Prostate gland (tissue), 2 donors: ENCODE data around the gene RAB43. TPM values are rescaled to one million over a fixed set of nuclear protein-coding genes. Genes with fewer than 3 reads are reported as not detected.

Source experiments
- DNase-seq: peaks from one replicate; pipeline ENCODE4 v3.0.0-alpha.2; 2019; ENCODE audit warnings: low spot score
- H3K27ac ChIP-seq, 2 donors: fragments of 200-600 bp; sonication (generic); 2 replicates each; pipeline ENCODE4 v1.5.1; 2017 to 2019
- H3K27me3 ChIP-seq: fragments of 200-600 bp; sonication (generic); replicated peaks from 2 replicates; pipeline ENCODE4 v1.5.1; 2019; ENCODE audit not compliant: insufficient read depth
- H3K36me3 ChIP-seq, 2 donors: fragments of 200-600 bp; sonication (generic); 1 replicate in 1 of 2; 2 replicates in 1 of 2; pipeline versions ENCODE4 v1.5.1 to v1.8.1; 2017 to 2019
- H3K4me1 ChIP-seq: fragments of 200-600 bp; sonication (generic); replicated peaks from 2 replicates; pipeline ENCODE4 v1.5.1; 2019
- H3K4me3 ChIP-seq, 2 donors: fragments of 200-600 bp; sonication (generic); 2 replicates each; pipeline ENCODE4 v1.5.1; 2017 to 2019
- H3K9me3 ChIP-seq: fragments of 200-600 bp; sonication (generic); 2 replicates; pipeline ENCODE4 v1.5.1; 2017
- POLR2A ChIP-seq: fragments of 450-650 bp; IDR thresholded peaks from one replicate; pipeline ENCODE4 v1.6.1; 2016; ENCODE audit warnings: antibody characterized with exemption, mild to moderate bottlenecking
- POLR2AphosphoS5 ChIP-seq: sonication (generic); formaldehyde crosslinking; IDR thresholded peaks from one replicate; pipeline ENCODE4 v1.6.1; 2017; ENCODE audit warnings: antibody characterized with exemption
- WGBS: methylation state at CpG from one replicate; pipeline ENCODE4 v1.1.5; 2018; 5-methylcytosine and 5-hydroxymethylcytosine counted together
- intact Hi-C: fragments of 100-400 bp; cut with DNase I; formaldehyde crosslinking; loops from one replicate; pipeline ENCODE4 v1.14.2; 2022
- total RNA-seq, 2 donors: library from RNA; depleted of rRNA; stranded (reverse); fragments of >200 nt; gene quantifications; one replicate each; pipeline ENCODE4 v1.1.0, GENCODE V29; 2016
- TF ChIP-seq, protein P1 (sequence below), 4 experiments: fragments of 200-600 bp in 2 of 4; fragments of 450-650 bp in 2 of 4; sonication (generic) in 2 of 4; IDR thresholded peaks; 1 replicate in 3 of 4; 2 replicates in 1 of 4; pipeline ENCODE4 v1.5.1; 2016 to 2019; ENCODE audit warnings: antibody characterized with exemption in 4 of 4, mild to moderate bottlenecking in 2 of 4, moderate library complexity in 2 of 4

RAB43 gene
- total RNA-seq, 2 donors from 2014 or later: 35.9 to 52.3 TPM

DNA sequence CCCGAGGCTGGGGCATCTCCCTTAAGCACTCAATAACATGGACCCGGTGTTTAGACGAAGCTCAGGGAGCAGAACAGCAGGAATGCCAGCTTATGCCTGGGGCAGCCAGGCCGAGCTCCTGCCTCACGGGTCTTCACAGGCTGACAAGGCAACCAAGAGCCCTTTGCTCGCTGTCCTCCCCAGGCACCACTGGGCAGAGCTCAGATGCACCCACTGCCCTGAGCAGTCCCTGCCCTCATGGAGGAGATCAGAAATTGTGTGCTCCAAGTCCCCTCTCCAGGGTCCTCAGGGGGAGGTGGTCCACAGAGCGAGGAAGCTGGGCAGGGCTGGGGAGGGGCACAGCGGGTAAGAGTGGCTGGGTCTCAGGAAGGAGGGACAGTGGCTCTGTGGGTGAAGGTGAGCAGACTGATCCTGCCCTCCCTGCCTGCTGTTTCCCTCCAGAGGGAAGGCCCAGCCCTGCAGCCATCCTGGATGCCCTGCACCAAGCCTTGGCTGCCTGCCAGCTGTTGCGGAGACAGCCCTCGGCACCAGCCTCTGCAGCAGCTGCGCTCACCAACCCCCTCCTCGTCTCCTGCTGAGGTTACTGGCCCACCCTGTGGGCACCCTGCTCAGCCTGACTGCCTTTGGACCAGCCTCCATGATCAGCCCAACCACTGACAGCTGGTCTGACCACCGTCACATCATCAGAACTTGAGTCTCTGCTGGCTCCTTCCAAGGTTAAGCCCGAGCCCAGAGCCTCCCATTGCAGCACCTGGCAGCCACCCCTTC is 82.1 kb downstream of the RAB43 start:
- Histone ChIP-seq H3K27me3 (no peaks in the 10 kb centered on the region), H3K4me1 (no peaks in the 10 kb centered on the region), H3K9me3 (no peaks in the 10 kb centered on the region), H3K27ac (no peak overlapping the region), H3K4me3 (no peak overlapping the region), H3K36me3 (no peaks in the 10 kb centered on the region)
- intact Hi-C loops: no loop called here
- WGBS: 59% methylated on average over 14 of the region's 14 CpGs
- no peak for DNase-seq
- TF ChIP-seq, protein P1, sequence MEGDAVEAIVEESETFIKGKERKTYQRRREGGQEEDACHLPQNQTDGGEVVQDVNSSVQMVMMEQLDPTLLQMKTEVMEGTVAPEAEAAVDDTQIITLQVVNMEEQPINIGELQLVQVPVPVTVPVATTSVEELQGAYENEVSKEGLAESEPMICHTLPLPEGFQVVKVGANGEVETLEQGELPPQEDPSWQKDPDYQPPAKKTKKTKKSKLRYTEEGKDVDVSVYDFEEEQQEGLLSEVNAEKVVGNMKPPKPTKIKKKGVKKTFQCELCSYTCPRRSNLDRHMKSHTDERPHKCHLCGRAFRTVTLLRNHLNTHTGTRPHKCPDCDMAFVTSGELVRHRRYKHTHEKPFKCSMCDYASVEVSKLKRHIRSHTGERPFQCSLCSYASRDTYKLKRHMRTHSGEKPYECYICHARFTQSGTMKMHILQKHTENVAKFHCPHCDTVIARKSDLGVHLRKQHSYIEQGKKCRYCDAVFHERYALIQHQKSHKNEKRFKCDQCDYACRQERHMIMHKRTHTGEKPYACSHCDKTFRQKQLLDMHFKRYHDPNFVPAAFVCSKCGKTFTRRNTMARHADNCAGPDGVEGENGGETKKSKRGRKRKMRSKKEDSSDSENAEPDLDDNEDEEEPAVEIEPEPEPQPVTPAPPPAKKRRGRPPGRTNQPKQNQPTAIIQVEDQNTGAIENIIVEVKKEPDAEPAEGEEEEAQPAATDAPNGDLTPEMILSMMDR (IDR thresholded peaks at IDR 0.05): no peak
- TF ChIP-seq POLR2A (no peak), POLR2AphosphoS5 (no peak)

DNA sequence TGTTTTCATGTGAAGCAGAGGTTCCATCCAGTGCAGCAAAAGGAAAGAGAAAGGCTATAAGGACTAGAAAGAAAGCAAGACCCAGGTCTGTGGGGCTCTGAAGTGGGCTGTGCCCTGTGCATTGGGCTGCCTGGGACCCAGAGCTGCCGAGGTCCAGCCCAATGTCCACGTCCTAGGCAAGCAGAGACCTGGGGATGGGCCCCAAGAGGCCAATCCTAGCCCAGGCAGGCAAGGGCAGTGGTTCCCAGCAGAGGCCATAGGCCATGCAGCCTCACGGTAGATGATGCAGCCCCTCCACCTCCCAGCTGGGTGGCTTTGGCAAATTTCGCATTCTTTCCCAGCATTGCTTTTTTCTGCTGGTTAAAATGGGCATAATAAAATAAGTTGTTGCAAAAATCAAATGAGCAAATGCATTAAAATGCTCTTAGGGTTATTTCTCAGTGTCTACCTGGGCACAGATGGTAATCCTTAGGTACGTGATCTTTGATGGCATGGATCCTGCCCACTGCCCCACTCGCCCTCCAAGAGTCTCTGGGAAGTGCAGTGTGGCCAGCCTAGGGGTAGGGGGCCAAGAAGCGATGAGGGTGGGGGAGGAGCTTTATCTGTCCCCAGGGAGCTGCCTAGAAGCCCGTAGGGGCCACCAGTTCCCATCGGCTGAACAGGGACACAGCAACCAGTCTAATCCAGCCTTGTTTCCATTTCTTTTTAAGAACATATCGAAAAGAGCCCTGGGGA is 83.3 kb downstream of the RAB43 start:
- H3K27me3 ChIP-seq: no peaks in the 10 kb centered on the region
- no peak for DNase-seq
- TF ChIP-seq POLR2AphosphoS5 (no peak), POLR2A (no peak)
- TF ChIP-seq, protein P1 (IDR thresholded peaks at IDR 0.05): no peak
- H3K36me3 ChIP-seq: no peaks in the 10 kb centered on the region
- H3K9me3 ChIP-seq: no peaks in the 10 kb centered on the region
- intact Hi-C loops: no loop called here
- no peaks in the 10 kb centered on the region for H3K4me1 ChIP-seq
- 84% methylated on average over 10 of the region's 10 CpGs for WGBS
- H3K4me3 ChIP-seq: no peak overlapping the region
- no peak overlapping the region for H3K27ac ChIP-seq

Other genes starting within 250 kb of the RAB43 start
- gene ACAD9, start 242.2 kb downstream of the RAB43 start, total RNA-seq: 10 to 100 TPM; 39.3 to 66.5 TPM
- 1 to 10 TPM; 1.7 to 4.3 TPM for gene CFAP92, start 127.7 kb downstream of the RAB43 start, total RNA-seq
- 1 to 10 TPM; 1.8 to 4.0 TPM for gene EFCC1, start 120.5 kb downstream of the RAB43 start, total RNA-seq
- not detected for gene GP9, start 61.0 kb downstream of the RAB43 start, total RNA-seq
- gene ISY1, start 39.3 kb upstream of the RAB43 start, total RNA-seq: 10 to 100 TPM; 22.3 to 29.1 TPM
- 100 to 1,000 TPM; 339 to 523 TPM for gene CNBP, start 62.1 kb upstream of the RAB43 start, total RNA-seq
- gene COPG1, start 127.8 kb upstream of the RAB43 start, total RNA-seq: 100 to 1,000 TPM; 143 to 220 TPM
- 10 to 100 TPM; 29.1 to 34.9 TPM for gene HMCES, start 157.1 kb upstream of the RAB43 start, total RNA-seq